Gastrocnemius medialis (tissue), 4 donors: ENCODE measurements around the gene NEK6. TPM values are rescaled to one million over a fixed set of nuclear protein-coding genes. Genes with fewer than 3 reads are reported as not detected.
A peak's percentile ranks its signal among the peaks of the same experiment; 100 is the strongest.

ENCODE experiments used
- ATAC-seq, 2 donors: fragments of 150-250 bp; one replicate each; pipeline ENCODE4 v1.9.1; 2016
- DNase-seq, 2 donors: peaks; one replicate each; pipeline ENCODE4 v3.0.0-alpha.2; 2019
- H3K27ac ChIP-seq, 4 donors: fragments of 200-600 bp; sonication (generic); 1 replicate in 1 of 4; 2 replicates in 3 of 4; pipeline ENCODE4 v1.5.1; 2016 to 2018; ENCODE audit warnings: mild to moderate bottlenecking in 2 of 4, moderate library complexity in 1 of 4
- H3K27me3 ChIP-seq, 3 donors: fragments of 200-600 bp; sonication (generic) in 2 of 3; 1 replicate in 1 of 3; 2 replicates in 2 of 3; pipeline versions ENCODE4 v1.5.1 to v1.6.0; 2016 to 2019; ENCODE audit warnings: mild to moderate bottlenecking in 1 of 3, moderate library complexity in 1 of 3
- H3K36me3 ChIP-seq, 2 donors: fragments of 200-600 bp; sonication (generic) in 1 of 2; one replicate each; pipeline ENCODE4 v1.5.1; 2017 to 2018
- H3K4me1 ChIP-seq, 2 donors: fragments of 200-600 bp; sonication (generic) in 1 of 2; one replicate each; pipeline ENCODE4 v1.5.1; 2016 to 2017; ENCODE audit warnings: mild to moderate bottlenecking in 2 of 2
- H3K4me3 ChIP-seq, 4 donors: fragments of 200-600 bp; sonication (generic) in 3 of 4; 1 replicate in 1 of 4; 2 replicates in 3 of 4; pipeline ENCODE4 v1.5.1; 2016 to 2019; ENCODE audit warnings: mild to moderate bottlenecking in 2 of 4
- H3K9me3 ChIP-seq, 3 donors: fragments of 200-600 bp; sonication (generic) in 2 of 3; 1 replicate in 1 of 3; 2 replicates in 2 of 3; pipeline ENCODE4 v1.5.1; 2016 to 2019
- POLR2A ChIP-seq, 2 donors: fragments of 450-650 bp; IDR thresholded peaks; one replicate each; pipeline ENCODE4 v1.6.1; 2017; ENCODE audit warnings: antibody characterized with exemption in 2 of 2, mild to moderate bottlenecking in 2 of 2, moderate library complexity in 2 of 2
- in situ Hi-C, 4 donors: fragments of 200-750 bp; cut with MboI; loops; one replicate each; pipeline versions ENCODE4 v1.15.0 to v1.8.0; 2017; ENCODE audit warnings: low sequenced_read_pairs in 4 of 4
- intact Hi-C: fragments of 100-400 bp; cut with DNase I; formaldehyde crosslinking; loops from one replicate; pipeline ENCODE4 v1.15.1; 2023; ENCODE audit warnings: low total_unique reads
- total RNA-seq, 4 donors: library from RNA; depleted of rRNA; stranded (reverse); fragments of >200 nt; gene quantifications; one replicate each; pipeline versions ENCODE4 v1.1.0 to v1.2.3, GENCODE V29; 2016
- TF ChIP-seq, protein P1 (sequence below), 5 experiments: fragments of 450-650 bp in 3 of 5; fragments of 200-600 bp in 2 of 5; sonication (generic) in 2 of 5; IDR thresholded peaks in 4 of 5; conservative IDR thresholded peaks in 1 of 5; 1 replicate in 4 of 5; 2 replicates in 1 of 5; pipeline ENCODE4 v1.5.1; 2016 to 2019; ENCODE audit warnings: antibody characterized with exemption in 5 of 5, mild to moderate bottlenecking in 3 of 5, moderate library complexity in 3 of 5

NEK6 gene
- total RNA-seq, 4 donors from 2014 or later: 2.3 to 10.1 (median 3.5) TPM

DNA sequence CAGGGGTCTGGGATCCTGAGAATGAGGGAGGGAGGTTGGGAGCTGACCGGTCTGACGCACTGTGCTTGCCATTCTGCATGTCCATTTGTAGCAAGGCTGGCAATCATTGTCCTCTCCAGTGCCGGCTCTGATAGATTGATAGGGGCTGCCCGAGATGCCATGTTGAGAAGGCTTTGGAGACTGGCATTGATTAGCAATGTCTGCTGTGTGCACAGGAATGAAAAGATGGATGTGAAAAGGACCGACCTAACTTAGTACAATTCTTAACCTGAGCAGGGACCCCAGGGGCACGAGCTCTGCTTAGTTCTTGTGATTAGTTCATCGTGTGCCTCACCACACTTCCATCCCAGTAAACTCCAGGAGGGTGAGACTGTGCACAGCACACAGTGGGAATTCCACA, 17.0 kb downstream of the NEK6 start:
- ATAC-seq: no peak
- H3K4me1 ChIP-seq: peaks cover 5 to 17% of the 10 kb centered on the region in 2 donors

DNA sequence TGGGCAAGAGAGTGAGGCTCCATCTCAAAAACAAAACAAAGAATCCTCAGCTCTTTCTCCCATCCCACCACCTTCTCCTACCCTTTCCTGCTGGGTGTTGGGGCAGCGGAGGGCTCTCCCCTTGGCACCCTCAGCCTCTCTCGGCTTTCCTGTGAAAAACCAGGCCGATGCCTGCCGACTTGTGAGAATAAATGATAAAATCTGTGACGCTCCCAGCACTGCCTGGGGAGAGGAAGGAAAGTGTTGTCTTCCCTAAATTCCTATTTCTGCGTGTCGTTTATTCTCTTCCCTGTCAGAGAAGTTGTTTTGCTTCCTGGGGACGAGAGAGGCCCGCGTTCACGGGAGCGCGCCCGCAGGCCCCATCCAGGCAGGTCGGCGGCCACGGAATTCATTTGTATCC, 19.7 kb downstream of the NEK6 start:
- intact Hi-C loops: no loop called here
- DNase-seq (no peak), ATAC-seq (no peak)
- H3K9me3 ChIP-seq: no peaks in the 10 kb centered on the region
- TF ChIP-seq POLR2A (IDR thresholded peaks at IDR 0.05): no peak
- TF ChIP-seq, protein P1, sequence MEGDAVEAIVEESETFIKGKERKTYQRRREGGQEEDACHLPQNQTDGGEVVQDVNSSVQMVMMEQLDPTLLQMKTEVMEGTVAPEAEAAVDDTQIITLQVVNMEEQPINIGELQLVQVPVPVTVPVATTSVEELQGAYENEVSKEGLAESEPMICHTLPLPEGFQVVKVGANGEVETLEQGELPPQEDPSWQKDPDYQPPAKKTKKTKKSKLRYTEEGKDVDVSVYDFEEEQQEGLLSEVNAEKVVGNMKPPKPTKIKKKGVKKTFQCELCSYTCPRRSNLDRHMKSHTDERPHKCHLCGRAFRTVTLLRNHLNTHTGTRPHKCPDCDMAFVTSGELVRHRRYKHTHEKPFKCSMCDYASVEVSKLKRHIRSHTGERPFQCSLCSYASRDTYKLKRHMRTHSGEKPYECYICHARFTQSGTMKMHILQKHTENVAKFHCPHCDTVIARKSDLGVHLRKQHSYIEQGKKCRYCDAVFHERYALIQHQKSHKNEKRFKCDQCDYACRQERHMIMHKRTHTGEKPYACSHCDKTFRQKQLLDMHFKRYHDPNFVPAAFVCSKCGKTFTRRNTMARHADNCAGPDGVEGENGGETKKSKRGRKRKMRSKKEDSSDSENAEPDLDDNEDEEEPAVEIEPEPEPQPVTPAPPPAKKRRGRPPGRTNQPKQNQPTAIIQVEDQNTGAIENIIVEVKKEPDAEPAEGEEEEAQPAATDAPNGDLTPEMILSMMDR (IDR thresholded peaks at IDR 0.05 in 4 of 5, conservative IDR thresholded peaks at IDR 0.05 in 1 of 5): no peak
- H3K27ac ChIP-seq: no peak overlapping the region
- in situ Hi-C loops: no loop called here
- H3K4me1 ChIP-seq: peaks cover 4 to 19% of the 10 kb centered on the region in 2 donors
- H3K27me3 ChIP-seq: no peaks in the 10 kb centered on the region
- H3K36me3 ChIP-seq: no peaks in the 10 kb centered on the region
- H3K4me3 ChIP-seq: no peak overlapping the region

More for the DNA sequence above, 17.0 kb downstream of the NEK6 start:
- Histone ChIP-seq H3K36me3 (no peaks in the 10 kb centered on the region), H3K9me3 (no peaks in the 10 kb centered on the region), H3K4me3 (no peak overlapping the region), H3K27ac (no peak overlapping the region), H3K27me3 (no peaks in the 10 kb centered on the region)
- DNase-seq: no peak
- TF ChIP-seq POLR2A (IDR thresholded peaks at IDR 0.05): no peak
- TF ChIP-seq, protein P1 (IDR thresholded peaks at IDR 0.05 in 4 of 5, conservative IDR thresholded peaks at IDR 0.05 in 1 of 5): no peak
- intact Hi-C loops (no loop called here), in situ Hi-C loops (no loop called here)

DNA sequence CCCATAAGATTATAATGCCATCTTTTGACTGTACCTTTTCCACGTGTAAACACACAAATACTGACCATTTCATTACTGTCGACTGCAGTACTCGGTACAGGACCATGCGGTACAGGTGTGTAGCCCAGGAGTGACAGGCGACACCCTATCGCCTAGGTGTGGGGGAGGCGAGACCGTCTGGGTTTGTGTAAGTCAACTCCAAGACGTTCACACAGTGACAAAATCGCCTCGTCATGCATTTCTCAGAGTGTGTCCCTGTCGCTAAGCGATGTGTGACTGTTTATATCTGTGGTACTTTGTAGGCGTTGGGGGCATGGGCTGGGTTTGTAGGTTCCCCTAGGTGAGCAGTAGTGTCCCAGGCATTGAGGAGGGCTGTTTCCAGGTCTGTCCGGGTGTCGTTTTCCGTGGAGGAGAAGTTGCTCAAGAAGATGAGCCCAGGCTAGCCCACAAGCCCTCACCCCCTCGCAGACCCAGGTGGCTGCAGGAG, 20.3 kb downstream of the NEK6 start:
- H3K9me3 ChIP-seq: no peaks in the 10 kb centered on the region
- DNase-seq: no peak
- intact Hi-C loops (no loop called here), in situ Hi-C loops (no loop called here)
- ATAC-seq: no peak
- no peak for TF ChIP-seq POLR2A (IDR thresholded peaks at IDR 0.05)
- TF ChIP-seq, protein P1 (IDR thresholded peaks at IDR 0.05 in 4 of 5, conservative IDR thresholded peaks at IDR 0.05 in 1 of 5): no peak
- peaks cover 4 to 24% of the 10 kb centered on the region in 2 donors for H3K4me1 ChIP-seq
- H3K27me3 ChIP-seq: no peaks in the 10 kb centered on the region
- H3K27ac ChIP-seq: no peak overlapping the region
- no peak overlapping the region for H3K4me3 ChIP-seq
- H3K36me3 ChIP-seq: no peaks in the 10 kb centered on the region

DNA sequence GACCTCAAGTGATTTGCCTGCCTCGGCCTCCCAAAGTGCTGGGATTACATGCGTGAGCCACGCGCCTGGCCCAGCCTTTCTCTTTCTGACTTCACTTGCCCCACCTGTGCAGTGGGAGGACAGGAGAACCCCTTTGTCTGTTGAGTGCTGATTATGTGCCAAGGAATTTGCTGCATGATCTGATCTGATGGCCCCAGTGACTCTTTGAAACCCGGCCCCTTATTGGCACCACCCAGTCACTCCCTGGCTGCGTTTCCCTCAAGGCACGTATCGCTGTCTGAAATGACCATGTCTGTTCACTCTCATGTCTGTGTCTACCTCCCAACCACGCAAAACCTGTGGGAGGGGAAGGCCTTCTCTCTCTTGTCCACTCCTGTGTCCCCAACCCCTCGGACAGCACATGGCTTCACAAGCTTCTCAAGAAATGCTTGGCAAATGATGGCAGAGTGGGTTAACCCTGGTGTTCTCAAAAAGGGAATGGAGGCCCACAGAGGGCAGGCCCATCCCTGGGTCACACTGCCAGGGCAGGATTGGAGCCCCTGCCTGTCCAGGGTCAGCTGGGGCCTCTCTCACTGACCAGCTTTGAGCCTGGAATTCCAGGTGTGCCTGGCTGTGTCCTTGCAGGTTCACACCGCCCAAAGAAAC, 21.9 kb downstream of the NEK6 start:
- Histone ChIP-seq H3K27me3 (no peaks in the 10 kb centered on the region), H3K4me1 (peaks cover 4 to 24% of the 10 kb centered on the region in 2 donors), H3K27ac (peak overlapping the region; percentile 26 to 70 (median 46)), H3K9me3 (no peaks in the 10 kb centered on the region), H3K4me3 (no peak overlapping the region), H3K36me3 (no peaks in the 10 kb centered on the region)
- TF ChIP-seq, protein P1 (IDR thresholded peaks at IDR 0.05 in 4 of 5, conservative IDR thresholded peaks at IDR 0.05 in 1 of 5): no peak
- no peak for TF ChIP-seq POLR2A (IDR thresholded peaks at IDR 0.05)
- in situ Hi-C loops (no loop called here), intact Hi-C loops (no loop called here)
- DNase-seq (no peak), ATAC-seq (no peak)
